DOHH2 (cell line): ENCODE data around the gene BUD13.

ENCODE experiments used
- H3F3A ChIP-seq: fragments of 200-600 bp; sonication (generic), shearing (Covaris generic); 2 replicates; pipeline ENCODE4 v1.6.0; 2016; ENCODE audit warnings: antibody characterized with exemption, mild to moderate bottlenecking; ENCODE audit not compliant: control insufficient read depth, insufficient read depth
- H3K27ac ChIP-seq: fragments of 200-600 bp; sonication (generic); 2 replicates; pipeline ENCODE4 v1.5.1; 2014; ENCODE audit warnings: low read depth, mild to moderate bottlenecking, low read length, moderate library complexity
- H3K27me3 ChIP-seq: fragments of 200-600 bp; sonication (generic); 2 replicates; pipeline ENCODE4 v1.6.1; 2014; ENCODE audit warnings: mild to moderate bottlenecking, low read length, mixed read lengths; ENCODE audit not compliant: control insufficient read depth
- H3K36me3 ChIP-seq: fragments of 200-600 bp; sonication (generic); 2 replicates; pipeline ENCODE4 v1.6.1; 2014; ENCODE audit warnings: mild to moderate bottlenecking, low read length, moderate library complexity, mixed read lengths; ENCODE audit not compliant: control insufficient read depth
- H3K4me1 ChIP-seq: fragments of 200-600 bp; sonication (generic); 2 replicates; pipeline ENCODE4 v1.6.1; 2014; ENCODE audit warnings: mild to moderate bottlenecking, low read length, mixed read lengths; ENCODE audit not compliant: control insufficient read depth
- H3K4me2 ChIP-seq: fragments of 200-600 bp; sonication (generic); 2 replicates; pipeline ENCODE4 v1.6.0; 2014; ENCODE audit warnings: mild to moderate bottlenecking, low read length, moderate library complexity
- H3K4me3 ChIP-seq: fragments of 200-600 bp; sonication (generic); 2 replicates; pipeline ENCODE4 v1.5.1; 2014; ENCODE audit warnings: mild to moderate bottlenecking, low read length, mixed read lengths
- H3K79me2 ChIP-seq: fragments of 200-600 bp; sonication (generic); 2 replicates; pipeline ENCODE4 v1.6.1; 2014; ENCODE audit warnings: mild to moderate bottlenecking, low read length, mixed read lengths; ENCODE audit not compliant: control insufficient read depth
- H3K9me2 ChIP-seq: fragments of 200-600 bp; sonication (generic); replicated peaks from 2 replicates; pipeline ENCODE4 v1.6.1; 2014; ENCODE audit warnings: mild to moderate bottlenecking, low read length, mixed read lengths; ENCODE audit not compliant: control insufficient read depth
- H3K9me3 ChIP-seq: fragments of 200-600 bp; sonication (generic); 2 replicates; pipeline ENCODE4 v1.6.1; 2014; ENCODE audit warnings: antibody characterized with exemption, low read length, mixed read lengths; ENCODE audit not compliant: control insufficient read depth, insufficient read depth
- H4K20me1 ChIP-seq: fragments of 200-600 bp; sonication (generic); 2 replicates; pipeline ENCODE4 v1.6.0; 2014; ENCODE audit warnings: low read depth, mild to moderate bottlenecking, antibody characterized with exemption, low read length, moderate library complexity; ENCODE audit not compliant: control insufficient read depth, insufficient read depth
- CTCF ChIP-seq: fragments of 200-600 bp; sonication (generic); IDR thresholded peaks from one replicate; pipeline ENCODE4 v1.5.1; 2014; ENCODE audit warnings: antibody characterized with exemption, mild to moderate bottlenecking, low read depth, low read length; ENCODE audit not compliant: poor library complexity, severe bottlenecking
- EZH2phosphoT487 ChIP-seq: fragments of 200-600 bp; sonication (generic); IDR thresholded peaks from 2 replicates; pipeline ENCODE4 v1.6.1; 2017; ENCODE audit warnings: borderline replicate concordance, mild to moderate bottlenecking, antibody characterized with exemption, low read length, moderate library complexity, mixed read lengths

The BUD13 gene

GRCh38 chr11:116701876-116702275 lies 70.9 kb downstream of the BUD13 start:
- no peaks in the 10 kb centered on the region for H3F3A ChIP-seq
- no peaks in the 10 kb centered on the region for H3K79me2 ChIP-seq
- H4K20me1 ChIP-seq = no peaks in the 10 kb centered on the region
- no peaks in the 10 kb centered on the region for H3K9me3 ChIP-seq
- no peaks in the 10 kb centered on the region for H3K9me2 ChIP-seq
- H3K27me3 ChIP-seq = no peaks in the 10 kb centered on the region
- no peak overlapping the region for H3K4me2 ChIP-seq
- H3K27ac ChIP-seq = no peak overlapping the region
- no peak overlapping the region for H3K4me3 ChIP-seq
- no peaks in the 10 kb centered on the region for H3K4me1 ChIP-seq
- TF ChIP-seq CTCF (no peak), EZH2phosphoT487 (no peak)
- no peaks in the 10 kb centered on the region for H3K36me3 ChIP-seq

- H3K4me2 ChIP-seq = no peak overlapping the region
- H3K4me3 ChIP-seq = no peak overlapping the region
- H3F3A ChIP-seq = no peaks in the 10 kb centered on the region
- H3K4me1 ChIP-seq = no peaks in the 10 kb centered on the region
- H3K79me2 ChIP-seq = no peaks in the 10 kb centered on the region
- H3K36me3 ChIP-seq = no peaks in the 10 kb centered on the region
- no peak for TF ChIP-seq EZH2phosphoT487
- no peak for TF ChIP-seq CTCF
- H3K9me3 ChIP-seq = no peaks in the 10 kb centered on the region
- H3K27ac ChIP-seq = no peak overlapping the region
- H4K20me1 ChIP-seq = no peaks in the 10 kb centered on the region
- no peaks in the 10 kb centered on the region for H3K9me2 ChIP-seq
- no peaks in the 10 kb centered on the region for H3K27me3 ChIP-seq
These were observed 71.4 kb downstream of the BUD13 start for GRCh38 chr11:116701297-116701801.

- Histone ChIP-seq H3K27me3 (no peaks in the 10 kb centered on the region), H3K79me2 (no peaks in the 10 kb centered on the region), H3K9me2 (no peaks in the 10 kb centered on the region), H3K4me3 (no peak overlapping the region), H3K27ac (no peak overlapping the region), H3F3A (no peaks in the 10 kb centered on the region), H3K4me1 (no peaks in the 10 kb centered on the region), H3K4me2 (no peak overlapping the region), H4K20me1 (no peaks in the 10 kb centered on the region), H3K9me3 (no peaks in the 10 kb centered on the region), H3K36me3 (no peaks in the 10 kb centered on the region)
- TF ChIP-seq EZH2phosphoT487 (no peak), CTCF (no peak)
These were observed 72.1 kb downstream of the BUD13 start for GRCh38 chr11:116700586-116701220.
